Tibial artery (tissue), 4 donors: ENCODE measurements around the gene GNB1L.

Source experiments
- DNase-seq, 2 donors: peaks; one replicate each; pipeline ENCODE4 v3.0.0-alpha.2; 2019
- H3K27ac ChIP-seq, 2 donors: fragments of 200-600 bp; sonication (generic) in 1 of 2; 1 replicate in 1 of 2; 2 replicates in 1 of 2; pipeline ENCODE4 v1.5.1; 2018 to 2019; ENCODE audit warnings: mild to moderate bottlenecking in 1 of 2
- H3K27me3 ChIP-seq, 2 donors: fragments of 200-600 bp; sonication (generic) in 1 of 2; one replicate each; pipeline versions ENCODE4 v1.5.1 to v1.6.0; 2016 to 2019
- H3K36me3 ChIP-seq, 3 donors: fragments of 200-600 bp; sonication (generic) in 2 of 3; one replicate each; pipeline ENCODE4 v1.5.1; 2016 to 2019; ENCODE audit warnings: mild to moderate bottlenecking in 2 of 3
- H3K4me1 ChIP-seq, 4 donors: fragments of 200-600 bp; sonication (generic) in 2 of 4; 1 replicate in 3 of 4; 2 replicates in 1 of 4; pipeline ENCODE4 v1.5.1; 2016 to 2019
- H3K4me3 ChIP-seq, 2 donors: fragments of 200-600 bp; sonication (generic) in 1 of 2; 1 replicate in 1 of 2; 2 replicates in 1 of 2; pipeline ENCODE4 v1.5.1; 2018 to 2019; ENCODE audit warnings: mild to moderate bottlenecking in 2 of 2
- H3K9me3 ChIP-seq, 3 donors: fragments of 200-600 bp; sonication (generic) in 1 of 3; one replicate each; pipeline ENCODE4 v1.5.1; 2016 to 2019
- CTCF ChIP-seq, 2 experiments: fragments of 200-600 bp in 1 of 2; fragments of 450-650 bp in 1 of 2; IDR thresholded peaks; one replicate each; pipeline ENCODE4 v1.5.1; 2017 to 2019; ENCODE audit warnings: antibody characterized with exemption in 2 of 2, mild to moderate bottlenecking in 1 of 2, moderate library complexity in 1 of 2
- intact Hi-C: fragments of 100-400 bp; cut with DNase I; formaldehyde crosslinking; loops from one replicate; pipeline ENCODE4 v1.15.0; 2023; ENCODE audit warnings: low total_unique reads

GNB1L gene

GRCh38 chr22:19812910-19813309 is 41.8 kb downstream of the GNB1L start:
- peak in 1 of 2 donors; percentile 12 for DNase-seq
- peaks cover 0 to 7% (median 0%) of the 10 kb centered on the region in 3 donors for H3K36me3 ChIP-seq
- H3K4me3 ChIP-seq: no peak overlapping the region
- no peaks in the 10 kb centered on the region for H3K4me1 ChIP-seq
- H3K9me3 ChIP-seq: no peaks in the 10 kb centered on the region
- H3K27me3 ChIP-seq: no peaks in the 10 kb centered on the region
- no peak overlapping the region for H3K27ac ChIP-seq
- no peak for TF ChIP-seq CTCF (IDR thresholded peaks at IDR 0.05)
- intact Hi-C loops: no loop called here

GRCh38 chr22:19811811-19812771 is 42.6 kb downstream of the GNB1L start:
- Histone ChIP-seq H3K4me1 (no peaks in the 10 kb centered on the region), H3K4me3 (no peak overlapping the region), H3K9me3 (no peaks in the 10 kb centered on the region), H3K27ac (no peak overlapping the region), H3K36me3 (peaks cover 0 to 7% (median 0%) of the 10 kb centered on the region in 3 donors), H3K27me3 (no peaks in the 10 kb centered on the region)
- no peak for TF ChIP-seq CTCF (IDR thresholded peaks at IDR 0.05)
- peak in 1 of 2 donors; percentile 66 for DNase-seq
- intact Hi-C loops: no loop called here

GRCh38 chr22:19811211-19811621 is 43.5 kb downstream of the GNB1L start:
- DNase-seq: peak in 1 of 2 donors; percentile 29
- Histone ChIP-seq H3K27me3 (no peaks in the 10 kb centered on the region), H3K4me1 (no peaks in the 10 kb centered on the region), H3K27ac (no peak overlapping the region), H3K9me3 (no peaks in the 10 kb centered on the region), H3K36me3 (peaks cover 0 to 14% (median 0%) of the 10 kb centered on the region in 3 donors), H3K4me3 (no peak overlapping the region)
- TF ChIP-seq CTCF (IDR thresholded peaks at IDR 0.05): no peak
- intact Hi-C loops: no loop called here

- intact Hi-C loops: no loop called here
- Histone ChIP-seq H3K4me1 (no peaks in the 10 kb centered on the region), H3K36me3 (peaks cover 0 to 21% (median 4%) of the 10 kb centered on the region in 3 donors), H3K27me3 (no peaks in the 10 kb centered on the region), H3K4me3 (no peak overlapping the region), H3K27ac (no peak overlapping the region), H3K9me3 (no peaks in the 10 kb centered on the region)
- TF ChIP-seq CTCF (IDR thresholded peaks at IDR 0.05): no peak
- peak in 1 of 2 donors; percentile 57 for DNase-seq
Measured at GRCh38 chr22:19810381-19811201, 44.1 kb downstream of the GNB1L start.

- Histone ChIP-seq H3K9me3 (no peaks in the 10 kb centered on the region), H3K36me3 (peaks cover 0 to 26% (median 6%) of the 10 kb centered on the region in 3 donors), H3K27me3 (no peaks in the 10 kb centered on the region), H3K4me3 (no peak overlapping the region), H3K4me1 (no peaks in the 10 kb centered on the region), H3K27ac (no peak overlapping the region)
- no peak for TF ChIP-seq CTCF (IDR thresholded peaks at IDR 0.05)
- DNase-seq: no peak
- intact Hi-C loops: no loop called here
Measured at GRCh38 chr22:19809741-19810140, 44.9 kb downstream of the GNB1L start.
